Stimulated activated effector memory CD8-positive, alpha-beta T cell treated with anti-CD3 and anti-CD28 coated beads, Interleukin-12 subunit alpha, Interleukin-12 subunit beta, amount 100 ng/mL, for 72 hours (primary cell): ENCODE measurements around the gene ASMTL.
"Not testable (repeated sequence)": the region's sequence is repeated elsewhere in the genome, so short reads cannot be mapped to it uniquely, and the experiment has no call there.

Experiments
- ATAC-seq: fragments of 150-1000 bp; cut with Tn5 transposase; 2 replicates; pipeline ENCODE4 v1.10.0; 2021
- DNase-seq, 2 donors: peaks; one replicate each; pipeline ENCODE4 v3.0.0; 2021 to 2022; ENCODE audit warnings: low spot score in 2 of 2
- H3K27ac Mint-ChIP-seq: one replicate; pipeline ENCODE4 v1.8.0; 2022; ENCODE audit warnings: mild to moderate bottlenecking, mixed read lengths
- H3K36me3 Mint-ChIP-seq: one replicate; pipeline ENCODE4 v1.8.0; 2022; ENCODE audit warnings: mild to moderate bottlenecking, mixed read lengths
- H3K4me1 Mint-ChIP-seq: one replicate; pipeline ENCODE4 v1.8.0; 2022; ENCODE audit warnings: mixed read lengths
- H3K4me3 Mint-ChIP-seq: one replicate; pipeline ENCODE4 v1.8.0; 2022; ENCODE audit warnings: mild to moderate bottlenecking, mixed read lengths
- H3K9me3 Mint-ChIP-seq: one replicate; pipeline ENCODE4 v1.8.0; 2022; ENCODE audit warnings: mixed read lengths

The ASMTL gene

DNA sequence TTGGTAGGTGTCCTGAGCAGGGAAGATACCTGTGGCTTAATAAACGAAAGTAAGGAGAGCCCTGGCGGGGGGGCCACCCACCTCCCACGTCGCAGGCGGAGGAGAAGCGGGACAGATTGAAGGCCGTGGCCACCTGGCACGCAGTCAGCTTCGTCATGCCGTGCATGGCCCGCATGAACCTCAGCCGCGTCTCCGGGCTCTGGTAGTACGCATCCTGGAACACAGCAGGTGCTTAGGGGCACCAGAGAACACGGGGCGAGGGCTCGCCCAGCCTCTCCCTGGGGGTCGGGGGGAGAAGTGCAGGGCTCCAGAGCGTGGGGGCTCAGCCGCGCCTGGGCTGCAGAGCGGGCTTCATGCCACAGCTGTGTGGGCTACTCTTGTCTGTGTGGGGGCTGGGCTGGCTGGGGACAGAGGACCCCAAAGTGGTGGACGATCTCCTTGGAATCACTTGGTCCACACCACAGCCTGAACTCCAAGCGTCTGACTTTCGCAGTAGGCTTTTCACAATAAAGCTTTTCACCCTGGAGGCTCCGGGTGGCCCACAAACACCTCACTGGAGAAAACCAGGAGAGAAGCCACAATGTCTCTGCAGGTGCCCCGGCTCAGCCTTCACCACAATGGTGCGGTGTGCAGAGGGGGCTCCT lies 33.7 kb downstream of the ASMTL start:
- DNase-seq = no peak
- H3K9me3 Mint-ChIP-seq = no peaks in the 10 kb centered on the region
- H3K4me3 Mint-ChIP-seq = no peak overlapping the region
- H3K36me3 Mint-ChIP-seq = peaks cover 47% of the 10 kb centered on the region
- peaks cover 12% of the 10 kb centered on the region for H3K4me1 Mint-ChIP-seq
- ATAC-seq = no peak
- H3K27ac Mint-ChIP-seq = no peak overlapping the region

DNA sequence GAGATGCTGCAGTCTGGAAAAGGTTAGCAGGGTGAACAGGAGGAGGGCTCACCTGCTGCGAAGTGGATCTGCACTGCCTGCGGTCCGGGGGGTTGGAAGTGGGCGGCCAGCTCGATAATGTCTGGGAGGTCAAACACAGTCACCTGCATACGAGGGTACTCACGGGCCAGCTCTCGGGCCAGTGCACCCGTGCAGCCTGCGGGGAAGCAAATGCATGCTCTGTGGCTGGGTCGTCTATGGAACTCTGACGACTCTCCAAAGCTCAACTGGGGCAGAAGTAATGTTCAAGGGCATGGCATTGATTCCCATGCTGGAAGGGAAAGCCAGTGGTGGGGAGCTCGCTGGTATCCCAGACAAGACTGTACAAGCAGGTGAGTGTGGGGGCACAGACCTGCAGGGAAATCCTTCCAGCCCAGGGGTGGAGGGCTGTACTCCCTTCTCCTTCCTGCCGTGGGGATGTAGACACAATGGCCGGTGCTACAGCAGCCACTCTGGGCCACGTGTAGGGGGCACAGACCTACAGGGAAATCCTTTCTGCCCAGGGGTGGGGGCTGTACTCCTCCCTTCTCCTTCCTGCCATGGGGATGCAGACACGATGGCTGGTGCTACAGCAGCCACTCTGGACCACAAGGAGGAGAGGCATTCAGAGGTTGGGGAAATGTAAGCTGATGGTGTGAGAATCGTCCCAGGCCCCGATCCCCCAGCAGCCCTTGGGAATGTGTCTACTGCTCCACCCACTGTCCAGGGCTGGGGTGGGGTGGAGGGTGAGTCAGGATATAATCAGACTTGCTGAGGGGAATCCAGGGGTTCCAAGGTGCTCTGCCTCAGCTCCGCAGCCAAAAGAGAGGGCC lies 34.6 kb downstream of the ASMTL start:
- Mint-ChIP-seq H3K4me3 (no peak overlapping the region), H3K36me3 (peaks cover 39% of the 10 kb centered on the region), H3K4me1 (peaks cover 20% of the 10 kb centered on the region), H3K9me3 (no peaks in the 10 kb centered on the region), H3K27ac (no peak overlapping the region)
- no peak for ATAC-seq
- no peak for DNase-seq

DNA sequence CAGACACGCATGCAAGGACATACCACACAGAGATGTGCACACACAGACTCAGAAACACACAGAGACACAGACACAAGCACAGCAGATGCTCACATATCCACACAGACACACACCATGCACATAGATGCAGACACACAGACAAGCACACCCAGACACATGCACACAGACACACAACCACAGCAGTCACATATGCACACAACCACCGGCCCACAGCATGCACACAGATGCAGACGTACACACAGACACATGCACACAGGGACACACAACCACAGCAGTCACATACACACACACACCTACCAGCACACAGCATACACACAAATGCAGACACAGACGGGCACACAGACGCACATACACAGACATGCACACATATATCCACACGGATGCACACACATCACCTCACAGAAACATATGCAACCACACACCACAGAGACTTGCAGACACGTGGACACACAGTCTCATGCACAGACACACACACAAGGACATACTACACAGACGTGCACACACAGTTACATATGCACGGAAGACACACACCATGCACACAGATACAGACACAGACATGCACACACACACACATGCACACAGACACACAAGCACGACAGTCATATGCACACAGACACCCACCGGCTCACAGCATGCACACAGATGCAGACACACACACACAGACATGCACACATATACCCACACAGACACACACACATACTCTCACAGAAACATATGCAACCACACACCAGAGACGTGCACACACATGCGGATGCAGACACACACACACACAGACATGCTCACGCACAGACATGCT lies 35.5 kb downstream of the ASMTL start:
- Mint-ChIP-seq H3K4me3 (no peak overlapping the region), H3K4me1 (peaks cover 20% of the 10 kb centered on the region), H3K9me3 (no peaks in the 10 kb centered on the region), H3K27ac (no peak overlapping the region), H3K36me3 (peaks cover 29% of the 10 kb centered on the region)
- ATAC-seq (no peak), DNase-seq (no peak)

DNA sequence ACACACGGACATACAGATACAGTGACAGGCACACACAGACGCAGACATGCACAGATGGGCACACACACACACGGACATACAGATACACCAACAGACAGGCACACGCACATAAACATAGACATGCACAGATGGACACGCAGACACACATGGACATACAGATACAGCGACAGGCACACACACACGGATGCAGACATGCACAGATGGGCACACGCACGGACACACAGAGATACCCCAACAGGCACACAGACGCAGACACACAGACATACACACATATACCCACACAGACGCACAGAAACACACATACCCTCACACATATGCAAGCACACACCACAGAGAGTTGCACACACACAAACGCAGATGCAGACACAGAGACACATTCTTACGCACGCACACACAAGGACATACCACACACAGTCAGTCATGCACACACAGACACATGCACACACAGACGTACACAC lies 36.4 kb downstream of the ASMTL start:
- DNase-seq (no peak), ATAC-seq (no peak)
- Mint-ChIP-seq H3K36me3 (peaks cover 21% of the 10 kb centered on the region), H3K27ac (no peak overlapping the region), H3K4me1 (peaks cover 20% of the 10 kb centered on the region), H3K4me3 (no peak overlapping the region), H3K9me3 (no peaks in the 10 kb centered on the region)

DNA sequence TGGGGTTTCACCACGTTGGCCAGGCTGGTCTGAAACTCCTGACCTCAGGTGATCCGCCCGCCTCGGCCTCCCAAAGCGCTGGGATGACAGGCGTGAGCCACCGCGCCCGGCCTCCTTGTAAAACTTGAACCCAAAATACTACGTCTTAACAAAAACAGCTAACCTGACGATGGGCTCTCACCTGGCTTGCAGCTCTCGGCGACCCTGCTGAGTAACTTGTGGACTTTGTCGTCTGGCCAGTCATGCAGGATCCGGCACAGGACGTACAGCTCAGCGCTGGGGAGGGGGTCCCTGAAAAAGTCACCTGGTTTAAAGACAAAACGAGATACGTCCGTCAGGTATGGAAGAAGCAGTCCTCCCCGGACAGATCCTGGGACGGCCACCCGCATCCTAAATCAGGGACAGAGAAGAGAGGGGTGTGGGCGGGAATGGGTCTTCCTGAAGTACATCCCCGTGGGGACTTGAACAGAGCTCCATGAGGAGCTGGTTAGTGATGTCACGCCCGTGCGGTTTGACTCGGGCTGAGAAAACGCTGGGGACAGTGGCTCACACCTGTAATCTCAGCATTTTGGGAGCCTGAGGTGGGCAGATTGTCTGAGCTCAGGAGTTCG lies 40.1 kb downstream of the ASMTL start:
- Mint-ChIP-seq H3K36me3 (no peaks in the 10 kb centered on the region), H3K9me3 (no peaks in the 10 kb centered on the region), H3K27ac (peak overlapping the region; percentile 84), H3K4me3 (no peak overlapping the region), H3K4me1 (peaks cover 10% of the 10 kb centered on the region)
- ATAC-seq (no peak), DNase-seq (no peak)

DNA sequence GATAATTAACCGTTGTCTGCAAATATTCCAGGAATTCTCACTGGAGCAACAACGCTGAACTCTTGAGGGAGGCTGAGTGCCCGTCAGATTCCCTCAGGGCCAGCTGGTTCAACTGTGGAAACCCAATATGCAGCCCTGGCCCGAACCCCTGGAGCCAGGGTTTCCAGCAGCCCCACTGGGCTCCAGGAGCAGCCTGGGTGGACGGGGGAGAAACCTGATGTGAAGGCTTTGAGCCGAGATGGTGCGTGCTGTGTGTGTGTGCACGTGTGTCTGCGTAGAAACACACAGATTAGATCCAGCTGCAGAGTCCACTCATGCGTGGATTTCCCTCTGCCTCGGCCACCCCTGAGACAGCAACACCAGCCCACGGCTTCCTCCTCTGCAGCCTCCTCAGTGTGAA lies 41.4 kb downstream of the ASMTL start:
- Mint-ChIP-seq H3K9me3 (no peaks in the 10 kb centered on the region), H3K36me3 (no peaks in the 10 kb centered on the region)
- DNase-seq = no peak

DNA sequence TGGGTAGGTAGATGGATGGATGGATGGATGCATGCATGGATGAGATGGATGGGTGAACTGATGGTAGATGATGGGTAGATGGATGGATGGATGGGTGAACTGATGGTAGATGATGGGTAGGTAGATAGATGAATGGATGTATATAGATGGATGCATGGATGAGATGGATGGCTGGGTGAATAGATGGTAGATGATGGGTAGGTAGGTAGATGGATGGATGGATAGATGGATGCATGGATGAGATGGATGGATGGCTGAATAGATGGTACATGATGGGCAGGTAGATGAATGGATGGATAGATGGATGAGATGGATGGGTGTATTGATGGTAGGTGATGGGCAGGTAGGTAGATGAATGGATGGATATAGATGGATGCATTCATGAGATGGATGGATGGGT lies 45.7 kb downstream of the ASMTL start:
- Mint-ChIP-seq H3K27ac (no peak overlapping the region), H3K4me3 (no peak overlapping the region), H3K36me3 (peaks cover 2% of the 10 kb centered on the region), H3K4me1 (no peaks in the 10 kb centered on the region), H3K9me3 (no peaks in the 10 kb centered on the region)
- ATAC-seq (no peak), DNase-seq (no peak)

More for the DNA sequence above, 41.4 kb downstream of the ASMTL start:
- peaks cover 10% of the 10 kb centered on the region for H3K4me1 Mint-ChIP-seq
- no peak overlapping the region for H3K27ac Mint-ChIP-seq
- no peak for ATAC-seq
- no peak overlapping the region for H3K4me3 Mint-ChIP-seq

DNA sequence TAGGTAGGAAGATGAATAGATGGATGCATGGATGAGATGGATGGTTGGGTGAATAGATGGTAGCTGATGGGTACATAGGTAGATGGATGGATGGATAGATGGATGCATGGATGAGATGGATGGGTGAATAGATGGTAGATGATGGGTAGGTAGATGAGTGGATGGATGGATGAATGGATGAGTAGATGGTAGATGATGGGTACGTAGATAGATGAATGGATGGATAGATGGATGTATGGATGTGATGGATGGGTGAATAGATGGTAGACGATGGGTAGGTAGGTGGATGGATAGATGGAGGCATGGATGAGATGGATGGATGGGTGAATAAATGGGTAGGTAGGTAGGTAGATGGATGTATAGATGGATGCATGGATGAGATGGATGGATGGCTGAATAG lies 46.9 kb downstream of the ASMTL start:
- not testable (repeated sequence) for H3K4me3 Mint-ChIP-seq, DNase-seq, ATAC-seq, H3K27ac Mint-ChIP-seq, H3K9me3 Mint-ChIP-seq, H3K4me1 Mint-ChIP-seq
- H3K36me3 Mint-ChIP-seq = peaks cover 12% of the 10 kb centered on the region

DNA sequence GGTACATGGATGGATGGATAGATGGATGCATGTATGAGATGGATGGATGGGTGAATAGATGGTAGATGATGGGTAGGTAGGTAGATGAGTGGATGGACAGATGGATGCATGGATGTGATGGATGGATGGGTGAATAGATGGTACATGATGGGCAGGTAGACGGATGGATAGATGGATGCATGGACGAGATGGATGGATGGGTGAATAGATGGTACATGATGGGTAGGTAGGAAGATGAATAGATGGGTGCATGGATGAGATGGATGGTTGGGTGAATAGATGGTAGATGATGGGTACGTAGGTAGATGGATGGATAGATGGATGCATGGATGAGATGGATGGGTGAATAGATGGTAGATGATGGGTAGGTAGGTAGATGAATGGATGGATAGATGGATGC lies 48.8 kb downstream of the ASMTL start:
- not testable (repeated sequence) for H3K27ac Mint-ChIP-seq, H3K4me1 Mint-ChIP-seq, H3K4me3 Mint-ChIP-seq, DNase-seq, H3K9me3 Mint-ChIP-seq, ATAC-seq
- H3K36me3 Mint-ChIP-seq = peaks cover 25% of the 10 kb centered on the region

DNA sequence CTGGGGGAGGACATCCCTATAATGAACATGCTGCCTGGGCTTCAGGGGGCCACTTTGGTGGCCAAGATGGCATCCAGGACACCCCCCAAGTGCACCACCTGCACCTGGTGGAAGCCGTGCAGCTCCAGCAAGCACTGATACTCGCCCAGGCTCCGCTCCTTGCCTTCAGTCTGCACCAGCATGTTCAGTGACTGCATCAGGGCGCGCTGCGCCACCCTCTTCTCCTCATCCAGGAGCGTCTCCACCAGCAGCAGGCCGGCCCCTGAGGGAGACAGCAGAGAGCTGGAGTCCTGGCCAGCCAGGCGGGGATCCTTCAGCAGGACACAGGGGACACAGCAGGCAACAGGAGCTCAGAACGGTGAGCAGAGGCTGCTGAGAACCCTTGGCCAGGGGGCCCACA lies 49.5 kb downstream of the ASMTL start:
- no peak overlapping the region for H3K4me3 Mint-ChIP-seq
- peaks cover 31% of the 10 kb centered on the region for H3K36me3 Mint-ChIP-seq
- H3K4me1 Mint-ChIP-seq = no peaks in the 10 kb centered on the region
- H3K27ac Mint-ChIP-seq = no peak overlapping the region
- no peak for ATAC-seq
- DNase-seq = no peak
- H3K9me3 Mint-ChIP-seq = no peaks in the 10 kb centered on the region

DNA sequence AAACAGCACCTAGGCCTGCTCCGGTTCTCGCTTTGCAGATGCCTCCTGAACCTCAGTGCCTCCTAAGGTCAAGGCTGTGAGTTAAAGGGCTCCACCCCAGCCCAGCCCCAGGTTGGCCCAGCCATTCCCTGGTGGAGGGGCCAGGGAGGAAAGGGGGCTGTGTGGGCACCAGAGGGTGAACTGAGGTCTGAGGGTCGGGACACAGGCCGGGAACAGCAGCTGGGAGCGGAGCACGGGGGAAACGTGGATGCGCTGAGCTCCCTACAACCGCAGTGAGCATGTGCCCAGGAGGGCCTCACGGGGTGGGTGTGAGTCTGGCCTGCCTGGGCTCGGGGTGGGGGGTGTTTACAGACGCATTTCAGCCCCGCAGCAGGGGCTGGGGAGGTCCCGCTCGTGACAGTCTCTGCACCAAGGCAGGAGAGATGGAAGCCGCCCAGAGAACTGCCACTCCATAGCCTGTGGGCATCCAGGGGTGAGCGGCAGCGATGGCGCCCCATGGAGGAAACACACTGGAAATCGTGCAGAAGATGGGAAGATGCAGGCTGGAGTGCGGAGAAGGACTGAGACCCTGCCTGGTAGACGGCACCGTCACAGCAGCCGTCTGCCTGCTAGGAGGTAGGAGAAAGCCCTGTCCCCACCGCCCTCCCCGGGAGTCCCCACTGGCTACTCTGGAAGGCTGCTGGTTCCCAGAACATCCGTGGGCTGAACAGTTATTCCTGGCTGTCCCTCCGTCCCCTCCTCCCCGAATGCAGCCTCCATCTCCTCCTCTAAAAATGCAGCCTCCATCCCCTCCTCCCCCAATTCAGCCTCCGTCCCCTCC lies 50.9 kb downstream of the ASMTL start:
- Mint-ChIP-seq H3K9me3 (no peaks in the 10 kb centered on the region), H3K27ac (no peak overlapping the region), H3K4me3 (no peak overlapping the region), H3K36me3 (peaks cover 43% of the 10 kb centered on the region), H3K4me1 (no peaks in the 10 kb centered on the region)
- DNase-seq (no peak), ATAC-seq (peak; percentile 25)

DNA sequence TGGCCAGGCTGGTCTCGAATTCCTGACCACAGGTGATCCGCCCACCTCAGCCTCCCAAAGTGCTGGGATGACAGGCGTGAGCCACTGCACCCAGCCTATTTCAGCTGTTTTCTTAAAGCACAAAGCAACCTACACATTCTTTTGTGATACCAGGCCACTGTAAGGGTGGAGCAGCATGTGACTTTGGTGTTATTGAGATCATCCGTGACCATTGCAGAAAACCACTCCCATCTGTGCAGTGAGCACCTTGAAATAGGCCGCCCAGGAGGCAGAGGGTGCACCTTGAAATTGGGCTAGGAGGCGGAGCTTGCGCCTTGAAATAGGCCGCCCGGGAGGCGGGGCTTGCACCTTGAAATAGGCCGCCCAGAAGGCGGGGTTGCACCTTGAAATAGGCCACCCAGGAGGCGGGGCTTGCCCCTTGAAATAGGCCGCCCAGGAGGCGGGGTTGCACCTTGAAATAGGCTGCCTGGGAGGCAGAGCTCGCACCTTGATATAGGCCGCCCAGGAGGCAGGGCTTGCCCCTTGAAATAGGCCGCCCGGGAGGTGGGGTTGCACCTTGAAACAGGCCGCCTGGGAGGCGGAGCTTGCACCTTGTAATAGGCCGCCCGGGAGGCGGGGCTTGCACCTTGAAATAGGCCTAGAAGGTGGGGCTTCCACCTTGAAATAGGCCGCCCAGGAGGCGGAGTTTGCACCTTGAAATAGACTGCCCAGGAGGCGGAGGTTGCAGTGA lies 51.8 kb downstream of the ASMTL start:
- peaks cover 6% of the 10 kb centered on the region for H3K4me1 Mint-ChIP-seq
- DNase-seq (no peak), ATAC-seq (no peak)
- no peak overlapping the region for H3K27ac Mint-ChIP-seq
- no peak overlapping the region for H3K4me3 Mint-ChIP-seq
- peaks cover 52% of the 10 kb centered on the region for H3K36me3 Mint-ChIP-seq
- H3K9me3 Mint-ChIP-seq = no peaks in the 10 kb centered on the region

DNA sequence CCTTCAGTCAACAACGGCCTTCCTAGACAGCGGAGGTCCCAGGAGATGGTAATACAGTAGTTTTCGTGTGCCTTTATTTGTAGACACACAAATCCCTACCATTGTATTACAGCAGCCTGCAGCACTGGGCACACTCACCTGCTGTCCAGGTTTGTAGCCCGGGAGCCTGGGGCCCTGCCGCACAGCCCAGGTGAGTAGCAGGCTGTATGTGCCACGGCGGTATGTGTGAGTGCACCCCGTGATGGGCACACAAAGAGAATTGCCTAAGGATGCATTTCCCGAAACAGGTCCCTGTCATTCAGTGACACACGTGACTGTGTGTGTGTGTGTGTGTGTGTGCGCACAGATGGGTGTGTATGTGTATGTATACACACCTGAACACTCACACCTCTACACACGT lies 52.7 kb downstream of the ASMTL start:
- H3K4me1 Mint-ChIP-seq = peaks cover 15% of the 10 kb centered on the region
- no peak overlapping the region for H3K27ac Mint-ChIP-seq
- ATAC-seq (no peak), DNase-seq (no peak)
- H3K36me3 Mint-ChIP-seq = peaks cover 59% of the 10 kb centered on the region
- no peaks in the 10 kb centered on the region for H3K9me3 Mint-ChIP-seq
- no peak overlapping the region for H3K4me3 Mint-ChIP-seq
